ENCODE measurements around the gene CLASP2. TPM values are rescaled to one million over a fixed set of nuclear protein-coding genes. Genes with fewer than 3 reads are reported as not detected.

Gene CLASP2
- total and polyA plus RNA-seq, 7 donors: 7.3 to 71.9 (median 37.7) TPM

GRCh38 chr3:33602829-33603228 lies 115.2 kb downstream of the CLASP2 start:
- H3K27ac ChIP-seq: no peak overlapping the region
- 93 to 98% (median 94%) methylated on average over 7 of the region's 7 CpGs for WGBS, 3 donors
- no peak for DNase-seq
- no peaks in the 10 kb centered on the region for H3K27me3 ChIP-seq (ENCODE audit: insufficient read depth in 3 of 3, low read length in 2 of 3)
- TF ChIP-seq CTCF (IDR thresholded peaks at IDR 0.05): no peak
- intact Hi-C loops (cut with DNase I): loop anchor here in 1 of 2 donors (10.0 kb wide), 1 partner anchor 48 kb away; no protein-coding TSS in a partner anchor
- peaks cover 6 to 89% of the 10 kb centered on the region in 2 donors for H3K36me3 ChIP-seq (ENCODE audit: insufficient read depth in 1 of 2, low read depth in 1 of 2)
- no peaks in the 10 kb centered on the region for H3K4me1 ChIP-seq
- no peak for ATAC-seq
- no peaks in the 10 kb centered on the region for H3K9me3 ChIP-seq
- H3K4me3 ChIP-seq: no peak overlapping the region

GRCh38 chr3:33597257-33597689 lies 120.8 kb downstream of the CLASP2 start:
- Histone ChIP-seq H3K4me3 (no peak overlapping the region), H3K4me1 (no peaks in the 10 kb centered on the region), H3K27me3 (ENCODE audit: insufficient read depth in 3 of 3, low read length in 2 of 3) (no peaks in the 10 kb centered on the region), H3K36me3 (ENCODE audit: insufficient read depth in 1 of 2, low read depth in 1 of 2) (peaks cover 0 to 55% of the 10 kb centered on the region in 2 donors), H3K9me3 (no peaks in the 10 kb centered on the region), H3K27ac (no peak overlapping the region)
- ATAC-seq: no peak
- TF ChIP-seq CTCF (IDR thresholded peaks at IDR 0.05): no peak
- no peak for DNase-seq
- intact Hi-C loops (cut with DNase I): no loop called here
- WGBS, 3 donors: 61 to 78% (median 67%) methylated on average over 2 of the region's 2 CpGs

GRCh38 chr3:33592999-33593398 lies 125.1 kb downstream of the CLASP2 start:
- H3K9me3 ChIP-seq: no peaks in the 10 kb centered on the region
- DNase-seq (no peak), ATAC-seq (no peak)
- 88 to 100% (median 91%) methylated on average over 1 of the region's 1 CpG for WGBS, 3 donors
- H3K27ac ChIP-seq: no peak overlapping the region
- no peak for TF ChIP-seq CTCF (IDR thresholded peaks at IDR 0.05)
- H3K36me3 ChIP-seq (ENCODE audit: insufficient read depth in 1 of 2, low read depth in 1 of 2): peaks cover 3 to 64% of the 10 kb centered on the region in 2 donors
- H3K4me1 ChIP-seq: no peaks in the 10 kb centered on the region
- no peaks in the 10 kb centered on the region for H3K27me3 ChIP-seq (ENCODE audit: insufficient read depth in 3 of 3, low read length in 2 of 3)
- H3K4me3 ChIP-seq: no peak overlapping the region
- intact Hi-C loops (cut with DNase I): no loop called here

- Histone ChIP-seq H3K9me3 (no peaks in the 10 kb centered on the region), H3K27ac (no peak overlapping the region), H3K27me3 (ENCODE audit: insufficient read depth in 3 of 3, low read length in 2 of 3) (no peaks in the 10 kb centered on the region), H3K4me3 (no peak overlapping the region), H3K4me1 (no peaks in the 10 kb centered on the region), H3K36me3 (ENCODE audit: insufficient read depth in 1 of 2, low read depth in 1 of 2) (peaks cover 3 to 79% of the 10 kb centered on the region in 2 donors)
- intact Hi-C loops (cut with DNase I): no loop called here
- 93 to 99% (median 97%) methylated on average over 2 of the region's 2 CpGs for WGBS, 3 donors
- no peak for ATAC-seq
- no peak for DNase-seq
- no peak for TF ChIP-seq CTCF (IDR thresholded peaks at IDR 0.05)
Measured at GRCh38 chr3:33590541-33590940, 127.5 kb downstream of the CLASP2 start.

GRCh38 chr3:33586402-33586801 lies 131.7 kb downstream of the CLASP2 start:
- Histone ChIP-seq H3K27me3 (ENCODE audit: insufficient read depth in 3 of 3, low read length in 2 of 3) (no peaks in the 10 kb centered on the region), H3K4me1 (no peaks in the 10 kb centered on the region), H3K9me3 (no peaks in the 10 kb centered on the region), H3K27ac (no peak overlapping the region), H3K4me3 (no peak overlapping the region), H3K36me3 (ENCODE audit: insufficient read depth in 1 of 2, low read depth in 1 of 2) (peaks cover 3 to 88% of the 10 kb centered on the region in 2 donors)
- DNase-seq (no peak), ATAC-seq (no peak)
- intact Hi-C loops (cut with DNase I): no loop called here
- 69 to 80% (median 70%) methylated on average over 3 of the region's 3 CpGs for WGBS, 3 donors
- no peak for TF ChIP-seq CTCF (IDR thresholded peaks at IDR 0.05)
